SK-N-SH treated with all-trans-retinoic acid at 6 μM for 48 hours (cell line): ENCODE results near the gene KHK.

Experiments used
- ATAC-seq: fragments of 200-7000 bp; cut with Tn5 transposase; 3 replicates; pipeline ENCODE4 v1.9.1; 2020; ENCODE audit warnings: mild to moderate bottlenecking, moderate library complexity
- ARNTL ChIP-seq: fragments of 450-650 bp; formaldehyde crosslinking; IDR thresholded peaks from 2 replicates; pipeline ENCODE4 v1.5.0; 2020; ENCODE audit warnings: low read depth, mild to moderate bottlenecking, moderate library complexity, borderline replicate concordance
- BACH2 ChIP-seq: fragments of 250-450 bp; sonication (Bioruptor Pico); IDR thresholded peaks from 2 replicates; pipeline ENCODE4 v1.9.0; 2021; ENCODE audit warnings: mild to moderate bottlenecking, borderline replicate concordance
- CREB5 ChIP-seq: fragments of 250-450 bp; sonication (Bioruptor Pico); IDR thresholded peaks from 2 replicates; pipeline ENCODE4 v1.5.1; 2020; ENCODE audit warnings: low read depth, mild to moderate bottlenecking, moderate library complexity
- CSDC2 ChIP-seq: fragments of 250-450 bp; sonication (Bioruptor Pico); IDR thresholded peaks from 2 replicates; pipeline ENCODE4 v1.5.0; 2020; ENCODE audit warnings: mild to moderate bottlenecking, moderate library complexity
- CSRNP3 ChIP-seq: fragments of 250-450 bp; sonication (Bioruptor Pico); IDR thresholded peaks from 2 replicates; pipeline ENCODE4 v1.5.1; 2021; ENCODE audit warnings: mild to moderate bottlenecking, moderate library complexity
- ESRRG ChIP-seq: fragments of 250-450 bp; sonication (Bioruptor Pico); IDR thresholded peaks from 2 replicates; pipeline ENCODE4 v1.6.1; 2021; ENCODE audit warnings: mild to moderate bottlenecking
- GLIS3 ChIP-seq: fragments of 250-450 bp; sonication (Bioruptor Pico); IDR thresholded peaks from 2 replicates; pipeline ENCODE4 v1.5.0; 2020; ENCODE audit warnings: mild to moderate bottlenecking, moderate library complexity
- ISL1 ChIP-seq: fragments of 250-450 bp; sonication (Bioruptor Pico); IDR thresholded peaks from 2 replicates; pipeline ENCODE4 v2.1.2; 2022; ENCODE audit warnings: mild to moderate bottlenecking, moderate library complexity
- OSR1 ChIP-seq: fragments of 250-450 bp; sonication (Bioruptor Pico); IDR thresholded peaks from 2 replicates; pipeline ENCODE4 v1.8.0; 2022; ENCODE audit warnings: moderate library complexity, mild to moderate bottlenecking, inconsistent platforms
- PATZ1 ChIP-seq: fragments of 250-450 bp; sonication (Bioruptor Pico); IDR thresholded peaks from 2 replicates; pipeline ENCODE4 v1.8.0; 2020; ENCODE audit warnings: mild to moderate bottlenecking, moderate library complexity, borderline replicate concordance
- POU6F1 ChIP-seq: fragments of 250-450 bp; sonication (Bioruptor Pico); IDR thresholded peaks from 2 replicates; pipeline ENCODE4 v1.8.0; 2021; ENCODE audit warnings: low read depth, mild to moderate bottlenecking, moderate library complexity, borderline replicate concordance
- PPARA ChIP-seq: fragments of 250-450 bp; sonication (Bioruptor Pico); IDR thresholded peaks from 2 replicates; pipeline ENCODE4 v1.5.0; 2020; ENCODE audit warnings: mild to moderate bottlenecking, borderline replicate concordance
- RARB ChIP-seq: fragments of 250-450 bp; sonication (Bioruptor Pico); IDR thresholded peaks from 2 replicates; pipeline ENCODE4 v1.8.0; 2021; ENCODE audit warnings: mild to moderate bottlenecking, moderate library complexity
- SNAI2 ChIP-seq: fragments of 250-450 bp; sonication (Bioruptor Pico); IDR thresholded peaks from 2 replicates; pipeline ENCODE4 v1.5.0; 2020; ENCODE audit warnings: mild to moderate bottlenecking, moderate library complexity
- TCF4 ChIP-seq: fragments of 250-450 bp; sonication (Bioruptor Pico); IDR thresholded peaks from 2 replicates; pipeline ENCODE4 v1.8.0; 2021; ENCODE audit warnings: mild to moderate bottlenecking, moderate library complexity, borderline replicate concordance
- TSHZ2 ChIP-seq: fragments of 250-450 bp; sonication (Bioruptor Pico); IDR thresholded peaks from 2 replicates; pipeline ENCODE4 v1.5.0; 2020; ENCODE audit warnings: mild to moderate bottlenecking, moderate library complexity
- ZC3H10 ChIP-seq: fragments of 250-450 bp; sonication (Bioruptor Pico); IDR thresholded peaks from 2 replicates; pipeline ENCODE4 v1.5.1; 2021; ENCODE audit warnings: mild to moderate bottlenecking, moderate library complexity
- ZFP3 ChIP-seq: fragments of 250-450 bp; sonication (Bioruptor Pico); IDR thresholded peaks from 2 replicates; pipeline ENCODE4 v1.5.0; 2020; ENCODE audit warnings: mild to moderate bottlenecking, moderate library complexity
- ZFP30 ChIP-seq: fragments of 450-650 bp; formaldehyde crosslinking; IDR thresholded peaks from 2 replicates; pipeline ENCODE4 v1.5.0; 2022; ENCODE audit warnings: mild to moderate bottlenecking, moderate library complexity
- ZNF8 ChIP-seq: fragments of 450-650 bp; formaldehyde crosslinking; IDR thresholded peaks from 2 replicates; pipeline ENCODE4 v1.5.0; 2020; ENCODE audit warnings: mild to moderate bottlenecking, moderate library complexity

The KHK gene

GRCh38 chr2:27121906-27122305, 35.3 kb downstream of the KHK start:
- no peak for ATAC-seq
- TF ChIP-seq ZFP30 (CRISPR knock-in tag) = no peak
- no peak for TF ChIP-seq ZFP3
- no peak for TF ChIP-seq CSRNP3
- TF ChIP-seq CSDC2 (CRISPR knock-in tag) = no peak
- no peak for TF ChIP-seq ARNTL
- TF ChIP-seq OSR1 (CRISPR knock-in tag) = no peak
- TF ChIP-seq POU6F1 (CRISPR knock-in tag) = no peak
- TF ChIP-seq SNAI2 (CRISPR knock-in tag) = no peak

GRCh38 chr2:27122791-27123190, 36.2 kb downstream of the KHK start:
- no peak for ATAC-seq
- no peak for TF ChIP-seq CSDC2 (CRISPR knock-in tag)
- TF ChIP-seq ZFP30 (CRISPR knock-in tag) = no peak
- no peak for TF ChIP-seq ESRRG
- TF ChIP-seq ZNF8 = no peak
- TF ChIP-seq CSRNP3 = no peak
- no peak for TF ChIP-seq SNAI2 (CRISPR knock-in tag)
- no peak for TF ChIP-seq BACH2 (CRISPR knock-in tag)
- no peak for TF ChIP-seq TCF4 (CRISPR knock-in tag)
- TF ChIP-seq CREB5 (CRISPR knock-in tag) = no peak
- no peak for TF ChIP-seq TSHZ2 (CRISPR knock-in tag)
- TF ChIP-seq, all 23 proteins: peak for 0

GRCh38 chr2:27123302-27124150, 37.0 kb downstream of the KHK start, which contains the start of gene ABHD1:
ABHD1 (plus strand) TSS chr2:27123815; CDS start chr2:27123949, 134 bp downstream.
- ATAC-seq = peak; percentile 91
- peak; percentile 16; the same call in 1 of the 2 replicates for TF ChIP-seq SNAI2 (CRISPR knock-in tag)
- TF ChIP-seq RARB (CRISPR knock-in tag) = no peak
- TF ChIP-seq CSDC2 (CRISPR knock-in tag) = 0 out of 2 replicates have a peak, but pooled peaks have one; percentile 26

GRCh38 chr2:27125104-27125503, 38.5 kb downstream of the KHK start:
- no peak for ATAC-seq
- TF ChIP-seq TCF4 (CRISPR knock-in tag) (no peak), ZC3H10 (CRISPR knock-in tag) (no peak), ESRRG (no peak), RARB (CRISPR knock-in tag) (no peak), BACH2 (CRISPR knock-in tag) (no peak), CSRNP3 (no peak), ARNTL (no peak), PPARA (CRISPR knock-in tag) (no peak), ZFP30 (CRISPR knock-in tag) (no peak), ZNF8 (no peak), ISL1 (CRISPR knock-in tag) (no peak), CREB5 (CRISPR knock-in tag) (no peak), GLIS3 (CRISPR knock-in tag) (no peak), ZFP3 (no peak), PATZ1 (no peak)
